Stimulated activated CD4-positive, alpha-beta T cell treated with anti-CD3 and anti-CD28 coated beads, Interleukin-4, amount 100 ng/mL, for 1 hour (primary cell): ENCODE results near the gene KRT37.
"Not testable (repeated sequence)": the region's sequence is repeated elsewhere in the genome, so short reads cannot be mapped to it uniquely, and the experiment has no call there.

Experiments
- DNase-seq: peaks from one replicate; pipeline ENCODE4 v3.0.0-alpha.2; 2020

Gene KRT37

DNA sequence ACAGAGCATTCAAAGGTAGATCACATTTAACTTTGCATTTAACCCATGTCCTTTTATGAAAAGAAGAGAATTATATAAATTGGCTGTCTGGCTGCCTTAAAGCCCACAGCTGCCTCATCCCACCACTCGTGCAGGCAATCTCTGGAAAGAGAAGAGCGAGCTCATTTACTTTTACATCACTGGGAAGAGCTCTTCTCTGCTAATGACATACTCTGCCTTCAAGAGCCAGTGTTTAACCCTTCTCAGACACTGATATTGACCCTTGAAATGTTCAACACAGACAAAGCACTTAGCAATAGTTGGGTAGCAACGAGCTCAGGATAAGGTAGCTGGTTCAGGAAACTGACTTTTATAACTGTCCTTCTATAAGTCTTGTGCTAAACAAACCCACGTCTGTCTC is 9.6 kb upstream of the KRT37 start:
- DNase-seq, result no peak

GRCh38 chr17:41433586-41433985 is 9.2 kb upstream of the KRT37 start:
- DNase-seq, result no peak

DNA sequence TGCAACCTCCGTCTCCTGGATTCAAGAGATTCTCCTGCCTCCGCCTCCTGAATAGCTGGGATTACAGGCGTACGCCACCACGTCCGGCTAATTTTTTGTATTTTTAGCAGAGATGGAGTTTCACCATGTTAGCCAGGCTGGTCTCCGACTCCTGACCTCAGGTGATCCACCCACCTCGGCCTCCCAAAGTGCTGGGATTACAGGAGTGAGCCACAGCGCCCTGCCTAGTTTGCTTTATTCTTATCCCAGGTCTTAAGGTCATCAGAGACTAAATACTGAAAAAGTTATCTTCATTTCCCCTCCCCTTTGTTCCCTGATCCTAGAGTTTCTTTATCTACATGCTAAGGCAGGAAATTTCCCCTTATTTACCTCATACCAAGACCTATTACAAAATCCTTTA is 6.0 kb upstream of the KRT37 start:
- DNase-seq, result not testable (repeated sequence)

- DNase-seq, result no peak
These were observed 5.3 kb upstream of the KRT37 start for GRCh38 chr17:41429667-41430066.

GRCh38 chr17:41428591-41429291 is 4.4 kb upstream of the KRT37 start:
- no peak for DNase-seq

GRCh38 chr17:41422586-41422985 is 1.8 kb downstream of the KRT37 start:
- DNase-seq, result not testable (repeated sequence)

DNA sequence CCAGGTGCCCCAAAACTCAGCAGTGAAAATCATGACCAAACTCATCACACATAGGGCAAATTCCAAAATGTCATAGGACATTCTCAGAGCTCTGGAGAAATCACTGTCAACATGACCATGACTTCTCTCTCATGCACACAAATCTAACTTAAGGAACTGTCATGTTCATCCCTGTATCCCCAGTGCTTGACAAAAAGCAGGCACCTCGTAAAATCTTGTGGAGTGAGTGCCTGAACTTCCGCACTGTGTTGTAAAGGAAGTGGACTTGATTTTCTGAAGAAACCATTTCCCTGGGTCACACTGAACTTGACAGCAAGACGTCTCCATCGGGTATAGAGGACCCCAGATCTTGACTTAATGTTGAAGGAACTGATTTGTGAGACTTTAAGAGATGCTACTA is 2.8 kb downstream of the KRT37 start:
- no peak for DNase-seq

DNA sequence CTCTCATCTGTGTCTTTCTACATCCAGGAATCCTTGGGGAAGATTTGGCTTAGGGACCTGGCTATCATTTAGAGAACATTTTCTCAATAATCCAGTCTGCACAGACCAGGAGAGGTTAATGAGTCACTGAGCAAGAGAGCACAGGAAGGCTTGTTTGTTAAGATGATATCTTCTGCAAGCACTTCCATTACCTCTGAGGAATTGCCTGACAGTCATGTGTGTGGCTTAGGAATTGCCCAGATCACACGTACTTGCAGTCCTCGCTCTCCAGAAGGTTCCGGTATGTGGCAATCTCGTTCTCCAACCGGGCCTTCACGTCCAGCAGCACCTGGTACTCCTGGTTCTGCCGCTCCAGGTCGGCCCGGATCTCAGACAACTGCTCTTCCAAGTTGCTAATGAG is 3.3 kb downstream of the KRT37 start:
- no peak for DNase-seq

GRCh38 chr17:41420134-41420533 is 4.3 kb downstream of the KRT37 start:
- no peak for DNase-seq

- no peak for DNase-seq
These were observed 4.7 kb downstream of the KRT37 start for GRCh38 chr17:41419716-41420115.

GRCh38 chr17:41418116-41418860 is 6.1 kb downstream of the KRT37 start:
- DNase-seq, result no peak

- DNase-seq, result no peak
These were observed 6.8 kb downstream of the KRT37 start for GRCh38 chr17:41417576-41418015.

- DNase-seq, result no peak
These were observed 7.3 kb downstream of the KRT37 start for GRCh38 chr17:41417127-41417526.

DNA sequence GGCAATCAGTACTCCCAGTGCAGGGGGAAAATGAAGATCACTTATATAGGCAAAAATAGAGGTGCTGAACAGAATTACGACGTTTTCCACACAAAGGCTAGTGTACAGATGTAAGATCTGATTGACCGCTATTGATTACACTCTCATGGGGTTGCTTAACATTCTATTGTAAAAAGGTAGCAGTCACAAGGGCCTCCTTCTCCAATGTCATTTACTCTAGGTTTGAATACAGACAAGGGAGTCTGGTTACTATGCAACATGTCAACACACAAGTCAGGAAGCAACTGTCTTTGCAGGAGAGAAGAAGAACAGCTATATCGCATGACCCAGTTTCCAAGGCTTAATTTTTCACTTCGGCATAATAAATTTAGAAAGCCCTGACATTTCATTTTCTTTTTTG is 7.9 kb downstream of the KRT37 start:
- DNase-seq, result no peak

- no peak for DNase-seq
These were observed 8.5 kb downstream of the KRT37 start for GRCh38 chr17:41415833-41416335.

GRCh38 chr17:41415411-41415810 is 9.0 kb downstream of the KRT37 start:
- DNase-seq, result no peak

GRCh38 chr17:41413982-41414381 is 10.4 kb downstream of the KRT37 start:
- no peak for DNase-seq

DNA sequence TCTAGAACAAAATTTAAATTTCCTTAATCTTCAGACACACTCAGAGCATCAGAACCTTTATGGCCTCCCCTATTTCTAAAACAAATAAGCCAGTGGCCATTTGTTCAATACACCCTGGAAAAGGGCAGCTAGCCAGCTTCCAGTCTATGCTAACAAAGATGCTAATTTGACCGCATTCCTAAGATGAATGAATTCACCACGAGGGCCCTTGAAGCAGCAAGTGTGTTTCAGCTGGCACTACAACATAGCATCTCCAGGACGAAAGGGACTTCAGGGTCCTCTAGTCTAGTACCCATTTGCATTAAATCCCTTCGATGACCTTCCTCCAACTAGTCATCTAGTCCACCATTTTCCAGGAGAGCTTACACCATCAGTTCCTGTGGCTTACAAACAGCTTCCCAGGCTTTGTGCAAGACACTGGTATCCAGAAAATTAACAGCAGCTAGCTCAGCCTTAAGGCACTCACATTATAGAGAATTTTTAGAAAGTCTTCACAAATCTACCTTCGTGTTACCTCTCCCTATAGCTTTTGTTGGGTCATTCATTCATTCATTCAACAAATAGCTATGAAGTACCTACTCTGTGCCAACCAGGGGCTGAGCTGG is 10.9 kb downstream of the KRT37 start:
- no peak for DNase-seq

GRCh38 chr17:41411072-41411840 is 13.1 kb downstream of the KRT37 start:
- DNase-seq, result no peak

DNA sequence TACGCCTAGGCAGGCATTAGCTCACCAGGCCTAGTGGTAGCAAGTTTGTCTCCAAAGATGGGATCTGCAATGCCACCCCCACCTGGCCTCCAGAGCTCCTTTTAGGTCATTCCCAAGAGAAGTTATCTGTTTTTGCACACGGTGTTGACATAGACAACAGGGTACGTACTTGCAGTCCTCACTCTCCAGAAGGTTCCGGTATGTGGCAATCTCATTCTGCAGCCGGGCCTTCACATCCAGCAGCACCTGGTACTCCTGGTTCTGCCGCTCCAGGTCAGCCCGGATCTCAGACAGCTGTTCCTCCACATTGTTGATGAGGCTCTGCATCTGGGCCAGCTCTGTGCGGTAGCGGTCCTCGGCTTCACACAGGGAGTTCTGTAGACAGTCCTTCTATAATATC is 17.2 kb downstream of the KRT37 start:
- DNase-seq, result no peak

GRCh38 chr17:41406205-41406604 is 18.2 kb downstream of the KRT37 start:
- no peak for DNase-seq

DNA sequence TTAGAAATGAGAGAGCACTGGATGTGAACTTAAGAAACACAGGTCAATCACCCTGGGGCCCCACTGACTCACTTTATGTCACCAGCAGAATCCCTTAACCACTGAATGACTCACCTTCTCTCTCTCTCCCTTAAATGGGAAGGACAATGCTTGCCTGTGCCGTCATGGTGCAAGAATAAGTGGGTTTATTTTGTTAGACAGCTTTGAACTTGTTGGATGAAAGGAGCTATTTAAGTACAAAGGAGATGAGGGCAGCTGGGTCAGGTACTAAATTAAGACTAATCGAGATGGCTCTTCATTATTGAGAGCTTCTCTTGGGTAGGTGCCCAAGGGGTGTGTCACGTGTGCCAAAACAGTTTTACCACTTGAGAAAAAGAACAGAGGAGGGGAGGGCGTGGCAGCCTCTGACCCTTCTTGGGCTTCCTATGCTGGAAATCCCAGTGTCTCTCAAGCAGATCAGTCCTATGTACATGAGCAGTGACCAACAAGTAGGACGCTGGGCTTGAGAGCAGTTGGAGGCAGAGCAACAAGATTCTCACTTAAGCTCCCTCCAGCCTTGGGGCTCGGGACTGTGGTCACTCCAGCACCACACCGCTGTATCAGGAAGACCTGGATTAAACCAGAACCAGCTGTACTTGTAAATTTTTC is 20.2 kb downstream of the KRT37 start:
- peak; percentile 27 for DNase-seq
